Dendritic cell treated with granulocyte-macrophage colony-stimulating factor and Interleukin-4, amounts not matched to agents 40 ng/mL and 50 ng/mL, for 4 days (primary cell): ENCODE results near the gene PHACTR1.
A peak's percentile ranks its signal among the peaks of the same experiment; 100 is the strongest.

Experiments
- H3K27ac Mint-ChIP-seq: one replicate; pipeline ENCODE4 v1.8.0; 2022; ENCODE audit warnings: mild to moderate bottlenecking, mixed read lengths
- H3K27me3 Mint-ChIP-seq: one replicate; pipeline ENCODE4 v1.8.0; 2022; ENCODE audit warnings: mild to moderate bottlenecking, mixed read lengths
- H3K36me3 Mint-ChIP-seq: one replicate; pipeline ENCODE4 v1.8.0; 2022; ENCODE audit warnings: low read depth, mixed read lengths
- H3K4me1 Mint-ChIP-seq: one replicate; pipeline ENCODE4 v1.8.0; 2022; ENCODE audit warnings: low read depth, mixed read lengths
- H3K4me3 Mint-ChIP-seq: one replicate; pipeline ENCODE4 v1.8.0; 2022; ENCODE audit warnings: mild to moderate bottlenecking, moderate library complexity, mixed read lengths
- H3K9me3 Mint-ChIP-seq: one replicate; pipeline ENCODE4 v1.8.0; 2022; ENCODE audit warnings: mixed read lengths
- intact Hi-C: fragments of 100-400 bp; cut with micrococcal nuclease; formaldehyde crosslinking; loops from one replicate; pipeline ENCODE4 v1.15.0; 2022

PHACTR1 gene

GRCh38 chr6:13277231-13277630 lies 560.7 kb downstream of the PHACTR1 start:
- Mint-ChIP-seq H3K9me3 (no peaks in the 10 kb centered on the region), H3K36me3 (peaks cover 39% of the 10 kb centered on the region)
- intact Hi-C loops, result loop anchor here (10.0 kb wide), 1 partner anchor 332 kb away; no protein-coding TSS in a partner anchor

GRCh38 chr6:13278164-13278563 lies 561.6 kb downstream of the PHACTR1 start:
- intact Hi-C loops, result loop anchor here (10.0 kb wide), 1 partner anchor 333 kb away; no protein-coding TSS in a partner anchor
- Mint-ChIP-seq H3K4me1 (peaks cover 37% of the 10 kb centered on the region), H3K36me3 (peaks cover 45% of the 10 kb centered on the region), H3K27me3 (peaks cover 20% of the 10 kb centered on the region), H3K27ac (no peak overlapping the region), H3K9me3 (no peaks in the 10 kb centered on the region), H3K4me3 (no peak overlapping the region)

More at GRCh38 chr6:13277231-13277630, 560.7 kb downstream of the PHACTR1 start:
- Mint-ChIP-seq H3K27me3 (peaks cover 17% of the 10 kb centered on the region), H3K4me3 (no peak overlapping the region), H3K27ac (no peak overlapping the region), H3K4me1 (peaks cover 42% of the 10 kb centered on the region)

GRCh38 chr6:13278991-13279390 lies 562.4 kb downstream of the PHACTR1 start:
- no peak overlapping the region for H3K27ac Mint-ChIP-seq
- H3K4me1 Mint-ChIP-seq, result peaks cover 28% of the 10 kb centered on the region
- peaks cover 53% of the 10 kb centered on the region for H3K36me3 Mint-ChIP-seq
- no peak overlapping the region for H3K4me3 Mint-ChIP-seq
- intact Hi-C loops, result loop anchor here (10.0 kb wide), 1 partner anchor 334 kb away; no protein-coding TSS in a partner anchor
- H3K9me3 Mint-ChIP-seq, result no peaks in the 10 kb centered on the region
- peaks cover 24% of the 10 kb centered on the region for H3K27me3 Mint-ChIP-seq

GRCh38 chr6:13280254-13280653 lies 563.7 kb downstream of the PHACTR1 start:
- Mint-ChIP-seq H3K27me3 (peaks cover 30% of the 10 kb centered on the region), H3K36me3 (peaks cover 65% of the 10 kb centered on the region), H3K4me1 (peaks cover 24% of the 10 kb centered on the region), H3K4me3 (no peak overlapping the region), H3K9me3 (no peaks in the 10 kb centered on the region), H3K27ac (no peak overlapping the region)
- intact Hi-C loops, result no loop called here

- H3K27me3 Mint-ChIP-seq, result peaks cover 25% of the 10 kb centered on the region
- no peak overlapping the region for H3K27ac Mint-ChIP-seq
- intact Hi-C loops, result no loop called here
- no peaks in the 10 kb centered on the region for H3K9me3 Mint-ChIP-seq
- peaks cover 75% of the 10 kb centered on the region for H3K36me3 Mint-ChIP-seq
- no peak overlapping the region for H3K4me3 Mint-ChIP-seq
- peaks cover 30% of the 10 kb centered on the region for H3K4me1 Mint-ChIP-seq
Observed at GRCh38 chr6:13281686-13282085, 565.1 kb downstream of the PHACTR1 start.

- no peak overlapping the region for H3K4me3 Mint-ChIP-seq
- peaks cover 35% of the 10 kb centered on the region for H3K4me1 Mint-ChIP-seq
- H3K27me3 Mint-ChIP-seq, result peaks cover 19% of the 10 kb centered on the region
- H3K9me3 Mint-ChIP-seq, result no peaks in the 10 kb centered on the region
- H3K27ac Mint-ChIP-seq, result no peak overlapping the region
- peaks cover 75% of the 10 kb centered on the region for H3K36me3 Mint-ChIP-seq
- intact Hi-C loops, result no loop called here
Observed at GRCh38 chr6:13282393-13283069, 566.0 kb downstream of the PHACTR1 start.

GRCh38 chr6:13283331-13283730 lies 566.8 kb downstream of the PHACTR1 start:
- peaks cover 38% of the 10 kb centered on the region for H3K4me1 Mint-ChIP-seq

GRCh38 chr6:13284646-13285045 lies 568.1 kb downstream of the PHACTR1 start:
- Mint-ChIP-seq H3K4me3 (no peak overlapping the region), H3K4me1 (peaks cover 39% of the 10 kb centered on the region), H3K9me3 (no peaks in the 10 kb centered on the region), H3K27ac (no peak overlapping the region), H3K27me3 (peaks cover 16% of the 10 kb centered on the region), H3K36me3 (peaks cover 83% of the 10 kb centered on the region)
- intact Hi-C loops, result no loop called here

More at GRCh38 chr6:13283331-13283730, 566.8 kb downstream of the PHACTR1 start:
- Mint-ChIP-seq H3K27ac (no peak overlapping the region), H3K4me3 (no peak overlapping the region), H3K27me3 (peaks cover 17% of the 10 kb centered on the region), H3K36me3 (peaks cover 79% of the 10 kb centered on the region), H3K9me3 (no peaks in the 10 kb centered on the region)
- intact Hi-C loops, result no loop called here

- H3K27ac Mint-ChIP-seq, result peak overlapping the region; percentile 58
- peaks cover 39% of the 10 kb centered on the region for H3K4me1 Mint-ChIP-seq
- intact Hi-C loops, result no loop called here
- H3K36me3 Mint-ChIP-seq, result peaks cover 86% of the 10 kb centered on the region
- H3K4me3 Mint-ChIP-seq, result no peak overlapping the region
- peaks cover 16% of the 10 kb centered on the region for H3K27me3 Mint-ChIP-seq
- no peaks in the 10 kb centered on the region for H3K9me3 Mint-ChIP-seq
Observed at GRCh38 chr6:13285705-13286104, 569.1 kb downstream of the PHACTR1 start.

- intact Hi-C loops, result no loop called here
- Mint-ChIP-seq H3K4me1 (peaks cover 39% of the 10 kb centered on the region), H3K27me3 (peaks cover 16% of the 10 kb centered on the region), H3K9me3 (no peaks in the 10 kb centered on the region), H3K36me3 (peaks cover 81% of the 10 kb centered on the region), H3K4me3 (no peak overlapping the region), H3K27ac (peak overlapping the region; percentile 58)
Observed at GRCh38 chr6:13286181-13286580, 569.6 kb downstream of the PHACTR1 start.

- H3K4me3 Mint-ChIP-seq, result no peak overlapping the region
- peaks cover 79% of the 10 kb centered on the region for H3K36me3 Mint-ChIP-seq
- intact Hi-C loops, result no loop called here
- H3K4me1 Mint-ChIP-seq, result peaks cover 39% of the 10 kb centered on the region
- no peaks in the 10 kb centered on the region for H3K9me3 Mint-ChIP-seq
- H3K27ac Mint-ChIP-seq, result peak overlapping the region; percentile 34
- peaks cover 16% of the 10 kb centered on the region for H3K27me3 Mint-ChIP-seq
Observed at GRCh38 chr6:13287104-13287503, 570.5 kb downstream of the PHACTR1 start.

- Mint-ChIP-seq H3K27ac (no peak overlapping the region), H3K4me1 (peaks cover 39% of the 10 kb centered on the region)
- intact Hi-C loops, result no loop called here
Observed at GRCh38 chr6:13288481-13288880, 571.9 kb downstream of the PHACTR1 start.

GRCh38 chr6:13288969-13289391 lies 572.4 kb downstream of the PHACTR1 start:
- H3K27me3 Mint-ChIP-seq, result peaks cover 7% of the 10 kb centered on the region
- intact Hi-C loops, result no loop called here
- no peaks in the 10 kb centered on the region for H3K9me3 Mint-ChIP-seq
- H3K36me3 Mint-ChIP-seq, result peaks cover 81% of the 10 kb centered on the region
- H3K27ac Mint-ChIP-seq, result no peak overlapping the region
- H3K4me1 Mint-ChIP-seq, result peaks cover 42% of the 10 kb centered on the region
- H3K4me3 Mint-ChIP-seq, result no peak overlapping the region

More at GRCh38 chr6:13288481-13288880, 571.9 kb downstream of the PHACTR1 start:
- Mint-ChIP-seq H3K4me3 (no peak overlapping the region), H3K9me3 (no peaks in the 10 kb centered on the region), H3K27me3 (peaks cover 8% of the 10 kb centered on the region), H3K36me3 (peaks cover 81% of the 10 kb centered on the region)

GRCh38 chr6:13289789-13290318 lies 573.3 kb downstream of the PHACTR1 start:
- Mint-ChIP-seq H3K4me1 (peaks cover 46% of the 10 kb centered on the region), H3K27ac (no peak overlapping the region), H3K36me3 (peaks cover 82% of the 10 kb centered on the region), H3K27me3 (peaks cover 7% of the 10 kb centered on the region), H3K4me3 (no peak overlapping the region), H3K9me3 (no peaks in the 10 kb centered on the region)
- intact Hi-C loops, result no loop called here
